Measurements from ENCODE around the gene MEGF11. TPM values are rescaled to one million over a fixed set of nuclear protein-coding genes. Genes with fewer than 3 reads are reported as not detected.

Gene MEGF11
- total RNA-seq, 1 experiment from 2014 or later = not detected

GRCh38 chr15:65887565-65887964 is 366.0 kb downstream of the MEGF11 start:
- POLR2A ChIA-PET (ENCODE audit: unreplicated experiment) = no interaction called here
- no peaks in the 10 kb centered on the region for H3K79me2 ChIP-seq (ENCODE audit: low read length)
- H3K36me3 ChIP-seq (ENCODE audit: low read depth, low read length) = peaks cover 24% of the 10 kb centered on the region

GRCh38 chr15:65885668-65886218 is 367.8 kb downstream of the MEGF11 start:
- Histone ChIP-seq H3K27ac (ENCODE audit: low read length) (no peak overlapping the region), H3K4me1 (ENCODE audit: insufficient read depth, low read length) (no peaks in the 10 kb centered on the region), H2AFZ (ENCODE audit: low read length) (no peak overlapping the region), H3K9me3 (ENCODE audit: low read length) (no peaks in the 10 kb centered on the region), H3K36me3 (ENCODE audit: low read depth, low read length) (peaks cover 27% of the 10 kb centered on the region), H3K4me3 (ENCODE audit: low read length) (no peak overlapping the region), H4K20me1 (ENCODE audit: low read length) (no peaks in the 10 kb centered on the region), H3K4me2 (ENCODE audit: low read length) (no peak overlapping the region), H3K9ac (ENCODE audit: low read length) (no peak overlapping the region), H3K79me2 (ENCODE audit: low read length) (no peaks in the 10 kb centered on the region), H3F3A (ENCODE audit: low read length, unreplicated experiment) (no peaks in the 10 kb centered on the region), H3K27me3 (ENCODE audit: low read length) (no peaks in the 10 kb centered on the region), H3K9me2 (replicated peaks; ENCODE audit: low read length) (no peaks in the 10 kb centered on the region)
- TF ChIP-seq EZH2phosphoT487 (IDR thresholded peaks at IDR 0.05; ENCODE audit: borderline replicate concordance, low read length) (no peak), CTCF (conservative IDR thresholded peaks at IDR 0.05; ENCODE audit: low read depth, low read length) (no peak), EZH2 (IDR thresholded peaks at IDR 0.05; ENCODE audit: low read length, unreplicated experiment) (no peak)
- ChIA-PET CTCF (no interaction called here), POLR2A (ENCODE audit: unreplicated experiment) (no interaction called here)
- BruUV-seq (replicated peaks) = no TSS peak
- intact Hi-C loops (cut with micrococcal nuclease) = no loop called here
- DNase-seq = no peak
- no peak for ATAC-seq

More at GRCh38 chr15:65887565-65887964, 366.0 kb downstream of the MEGF11 start:
- intact Hi-C loops (cut with micrococcal nuclease) = no loop called here
- no peak overlapping the region for H3K9ac ChIP-seq (ENCODE audit: low read length)
- BruUV-seq (replicated peaks) = no TSS peak
- H3K27me3 ChIP-seq (ENCODE audit: low read length) = no peaks in the 10 kb centered on the region
- H3K9me3 ChIP-seq (ENCODE audit: low read length) = no peaks in the 10 kb centered on the region
- CTCF ChIA-PET = no interaction called here
- H3K4me3 ChIP-seq (ENCODE audit: low read length) = no peak overlapping the region
- H3F3A ChIP-seq (ENCODE audit: low read length, unreplicated experiment) = no peaks in the 10 kb centered on the region
- no peak overlapping the region for H2AFZ ChIP-seq (ENCODE audit: low read length)
- H4K20me1 ChIP-seq (ENCODE audit: low read length) = no peaks in the 10 kb centered on the region
- no peak for DNase-seq
- no peak overlapping the region for H3K4me2 ChIP-seq (ENCODE audit: low read length)
- no peaks in the 10 kb centered on the region for H3K9me2 ChIP-seq (replicated peaks; ENCODE audit: low read length)
- TF ChIP-seq EZH2 (IDR thresholded peaks at IDR 0.05; ENCODE audit: low read length, unreplicated experiment) (no peak), EZH2phosphoT487 (IDR thresholded peaks at IDR 0.05; ENCODE audit: borderline replicate concordance, low read length) (no peak), CTCF (conservative IDR thresholded peaks at IDR 0.05; ENCODE audit: low read depth, low read length) (no peak)
- H3K27ac ChIP-seq (ENCODE audit: low read length) = no peak overlapping the region
- H3K4me1 ChIP-seq (ENCODE audit: insufficient read depth, low read length) = no peaks in the 10 kb centered on the region
- ATAC-seq = no peak

GRCh38 chr15:65884511-65884910 is 369.0 kb downstream of the MEGF11 start:
- Histone ChIP-seq H3K9ac (ENCODE audit: low read length) (no peak overlapping the region), H3K4me1 (ENCODE audit: insufficient read depth, low read length) (no peaks in the 10 kb centered on the region), H3F3A (ENCODE audit: low read length, unreplicated experiment) (no peaks in the 10 kb centered on the region), H2AFZ (ENCODE audit: low read length) (no peak overlapping the region), H3K27ac (ENCODE audit: low read length) (no peak overlapping the region), H3K4me3 (ENCODE audit: low read length) (no peak overlapping the region), H3K4me2 (ENCODE audit: low read length) (no peak overlapping the region), H3K9me2 (replicated peaks; ENCODE audit: low read length) (no peaks in the 10 kb centered on the region), H3K9me3 (ENCODE audit: low read length) (no peaks in the 10 kb centered on the region), H3K27me3 (ENCODE audit: low read length) (no peaks in the 10 kb centered on the region), H3K79me2 (ENCODE audit: low read length) (no peaks in the 10 kb centered on the region), H3K36me3 (ENCODE audit: low read depth, low read length) (peaks cover 35% of the 10 kb centered on the region), H4K20me1 (ENCODE audit: low read length) (no peaks in the 10 kb centered on the region)
- ChIA-PET POLR2A (ENCODE audit: unreplicated experiment) (no interaction called here), CTCF (no interaction called here)
- intact Hi-C loops (cut with micrococcal nuclease) = no loop called here
- BruUV-seq (replicated peaks) = no TSS peak
- no peak for TF ChIP-seq EZH2phosphoT487 (IDR thresholded peaks at IDR 0.05; ENCODE audit: borderline replicate concordance, low read length)
- TF ChIP-seq CTCF (conservative IDR thresholded peaks at IDR 0.05; ENCODE audit: low read depth, low read length) = no peak
- TF ChIP-seq EZH2 (IDR thresholded peaks at IDR 0.05; ENCODE audit: low read length, unreplicated experiment) = no peak
- no peak for ATAC-seq
- DNase-seq = no peak
